Epithelial cell of proximal tubule (primary cell): ENCODE data around the gene METRN. TPM values are rescaled to one million over a fixed set of nuclear protein-coding genes. Genes with fewer than 3 reads are reported as not detected.

Source experiments
- DNase-seq: peaks from one replicate; pipeline ENCODE4 v3.0.0-alpha.2; 2011; ENCODE audit warnings: low read depth
- H3K4me3 ChIP-seq: 2 replicates; pipeline ENCODE4 v1.5.1; 2011; ENCODE audit warnings: low read depth, mild to moderate bottlenecking, low read length
- total RNA-seq: library from RNA; depleted of rRNA; stranded (reverse); fragments of >200 nt; gene quantifications from 2 replicates; pipeline ENCODE4 v1.2.3, GENCODE V29; 2015
- TF ChIP-seq, protein P1 (sequence below): conservative IDR thresholded peaks from 2 replicates; pipeline ENCODE4 v1.5.1; 2012; ENCODE audit warnings: low read depth, mild to moderate bottlenecking, low read length

The METRN gene
- total RNA-seq, 1 donor from 2014 or later = 183 TPM

DNA sequence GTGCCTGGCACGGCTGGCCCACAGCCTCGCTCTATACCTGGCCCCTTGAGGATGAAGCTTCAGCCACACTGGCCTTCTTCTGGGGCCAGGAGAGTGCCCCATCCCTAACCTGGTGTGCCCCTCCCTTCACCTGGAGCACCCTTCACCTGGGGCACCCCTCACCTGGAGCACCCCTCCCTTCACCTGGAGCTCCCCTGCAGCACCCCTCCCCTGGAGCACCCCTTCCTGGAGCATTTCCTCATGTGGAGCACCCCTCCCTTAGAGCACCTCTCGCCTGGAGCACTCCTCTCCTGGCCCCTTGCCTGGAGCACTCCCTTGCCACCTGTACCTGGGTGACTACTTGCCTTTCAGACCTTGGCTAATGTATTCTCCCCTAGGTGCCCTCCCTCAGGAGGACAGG, 6.9 kb upstream of the METRN start:
- TF ChIP-seq, protein P1, sequence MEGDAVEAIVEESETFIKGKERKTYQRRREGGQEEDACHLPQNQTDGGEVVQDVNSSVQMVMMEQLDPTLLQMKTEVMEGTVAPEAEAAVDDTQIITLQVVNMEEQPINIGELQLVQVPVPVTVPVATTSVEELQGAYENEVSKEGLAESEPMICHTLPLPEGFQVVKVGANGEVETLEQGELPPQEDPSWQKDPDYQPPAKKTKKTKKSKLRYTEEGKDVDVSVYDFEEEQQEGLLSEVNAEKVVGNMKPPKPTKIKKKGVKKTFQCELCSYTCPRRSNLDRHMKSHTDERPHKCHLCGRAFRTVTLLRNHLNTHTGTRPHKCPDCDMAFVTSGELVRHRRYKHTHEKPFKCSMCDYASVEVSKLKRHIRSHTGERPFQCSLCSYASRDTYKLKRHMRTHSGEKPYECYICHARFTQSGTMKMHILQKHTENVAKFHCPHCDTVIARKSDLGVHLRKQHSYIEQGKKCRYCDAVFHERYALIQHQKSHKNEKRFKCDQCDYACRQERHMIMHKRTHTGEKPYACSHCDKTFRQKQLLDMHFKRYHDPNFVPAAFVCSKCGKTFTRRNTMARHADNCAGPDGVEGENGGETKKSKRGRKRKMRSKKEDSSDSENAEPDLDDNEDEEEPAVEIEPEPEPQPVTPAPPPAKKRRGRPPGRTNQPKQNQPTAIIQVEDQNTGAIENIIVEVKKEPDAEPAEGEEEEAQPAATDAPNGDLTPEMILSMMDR = no peak
- DNase-seq = no peak
- no peak overlapping the region for H3K4me3 ChIP-seq

DNA sequence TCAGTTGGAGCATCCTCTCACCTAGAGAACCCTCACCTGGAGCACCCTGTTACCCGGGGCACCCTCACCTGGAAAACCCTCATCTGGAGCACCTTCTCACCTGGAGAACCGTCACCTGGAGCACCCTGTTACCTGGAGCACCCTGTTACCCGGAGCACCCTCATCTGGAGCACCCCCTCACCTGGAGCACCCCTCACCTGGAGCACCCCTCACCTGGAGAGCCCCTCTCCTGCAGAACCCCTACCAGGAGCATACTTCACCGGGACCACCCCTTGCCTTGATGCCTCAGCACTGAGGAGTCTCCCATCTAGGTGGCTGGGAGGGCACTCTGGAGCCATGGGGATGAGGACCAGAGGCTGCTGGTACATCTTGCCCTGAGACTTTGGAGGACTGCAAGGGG, 6.0 kb upstream of the METRN start:
- TF ChIP-seq, protein P1 = no peak
- no peak overlapping the region for H3K4me3 ChIP-seq
- no peak for DNase-seq

- DNase-seq = no peak
- no peak overlapping the region for H3K4me3 ChIP-seq
- TF ChIP-seq, protein P1 = no peak
Measured at GRCh38 chr16:709566-710499, 5.1 kb upstream of the METRN start.

- TF ChIP-seq, protein P1 = no peak
- DNase-seq = no peak
- no peak overlapping the region for H3K4me3 ChIP-seq
Measured at GRCh38 chr16:710500-711075, 4.3 kb upstream of the METRN start.

- no peak overlapping the region for H3K4me3 ChIP-seq
- TF ChIP-seq, protein P1 = no peak
Measured at GRCh38 chr16:711084-711483, 3.8 kb upstream of the METRN start.

DNA sequence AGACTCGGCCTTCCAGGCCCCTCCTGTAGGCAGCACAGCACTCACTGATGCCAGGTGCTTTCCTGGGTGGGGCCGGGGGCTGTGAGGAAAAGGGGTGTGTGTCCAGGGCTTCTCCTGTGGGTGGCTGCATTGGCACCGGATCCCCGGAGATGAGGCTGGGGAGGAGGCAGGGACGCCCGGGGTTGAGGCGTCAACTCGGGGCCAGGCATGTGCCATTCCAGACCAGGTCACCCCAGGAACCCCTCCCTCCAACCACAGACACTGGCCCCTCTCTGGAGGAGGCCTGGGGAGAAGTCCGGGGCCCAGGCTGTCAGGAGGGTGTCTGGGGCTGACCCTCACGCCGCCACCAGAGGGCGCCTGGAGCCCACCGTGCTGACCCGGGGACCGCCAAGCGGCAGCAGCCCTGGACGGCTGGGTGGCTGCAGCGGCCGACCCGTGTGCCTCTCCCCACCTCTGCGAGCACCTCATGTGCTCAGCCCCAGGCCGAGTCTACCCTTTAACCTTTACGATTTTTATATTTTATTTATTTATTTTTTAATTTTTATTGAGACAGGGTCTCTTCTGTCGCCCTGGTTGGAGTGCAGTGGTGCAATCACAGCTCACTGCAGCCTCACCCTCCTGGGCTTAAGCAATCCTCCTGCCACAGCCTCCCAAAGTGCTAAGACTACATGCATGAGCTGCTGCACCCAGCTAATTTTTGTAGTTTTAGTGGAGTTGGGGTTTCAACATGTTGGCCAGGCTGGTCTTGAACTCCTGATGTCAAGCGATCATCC, 3.2 kb upstream of the METRN start:
- H3K4me3 ChIP-seq = no peak overlapping the region
- DNase-seq = no peak
- TF ChIP-seq, protein P1 = peak; percentile 78

More at GRCh38 chr16:711084-711483, 3.8 kb upstream of the METRN start:
- no peak for DNase-seq
